ENCODE measurements around the gene MAPK10. TPM values are rescaled to one million over a fixed set of nuclear protein-coding genes. Genes with fewer than 3 reads are reported as not detected.
A peak's percentile ranks its signal among the peaks of the same experiment; 100 is the strongest.

MAPK10 gene
- total RNA-seq, 1 donor from 2014 or later, result 19.2 TPM

GRCh38 chr4:86035688-86036087 is 324.2 kb downstream of the MAPK10 start:
- H3K27ac Mint-ChIP-seq (ENCODE audit: unreplicated experiment), result no peak overlapping the region
- H3K4me1 Mint-ChIP-seq (ENCODE audit: unreplicated experiment), result peaks cover 63% of the 10 kb centered on the region

GRCh38 chr4:86034616-86035015 is 325.2 kb downstream of the MAPK10 start:
- no peak overlapping the region for H3K27ac Mint-ChIP-seq (ENCODE audit: unreplicated experiment)
- no peaks in the 10 kb centered on the region for H3K9me3 Mint-ChIP-seq (ENCODE audit: unreplicated experiment)

More at GRCh38 chr4:86035688-86036087, 324.2 kb downstream of the MAPK10 start:
- Mint-ChIP-seq H3K27me3 (ENCODE audit: unreplicated experiment) (no peaks in the 10 kb centered on the region), H3K9me3 (ENCODE audit: unreplicated experiment) (no peaks in the 10 kb centered on the region), H3K4me3 (ENCODE audit: unreplicated experiment) (no peak overlapping the region), H3K36me3 (ENCODE audit: unreplicated experiment) (peaks cover 4% of the 10 kb centered on the region)
- no peak for TF ChIP-seq CTCF (IDR thresholded peaks at IDR 0.05)
- no peak for DNase-seq (ENCODE audit: extremely low spot score, unreplicated experiment)

DNA sequence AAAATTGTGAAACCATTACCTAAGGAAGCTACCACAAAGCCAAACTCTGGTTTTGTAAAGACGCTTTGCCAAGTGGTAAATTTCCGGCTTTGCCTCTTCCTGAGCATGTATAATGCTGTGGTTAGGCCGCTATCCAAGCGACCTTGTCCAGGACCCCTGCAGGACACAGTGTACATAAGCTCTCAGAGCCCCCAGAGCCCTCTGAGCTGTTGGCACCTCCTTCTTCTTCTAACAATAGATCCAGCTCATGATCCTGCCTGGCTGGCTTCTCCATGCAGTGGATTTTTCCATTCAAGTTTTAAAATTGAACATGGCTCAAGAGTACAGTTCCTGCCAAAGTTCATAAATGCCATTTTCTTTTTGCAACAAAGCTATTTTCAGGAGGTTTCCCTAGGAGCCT is 326.7 kb downstream of the MAPK10 start:
- TF ChIP-seq CTCF (IDR thresholded peaks at IDR 0.05), result no peak
- peaks cover 63% of the 10 kb centered on the region for H3K4me1 Mint-ChIP-seq (ENCODE audit: unreplicated experiment)
- H3K9me3 Mint-ChIP-seq (ENCODE audit: unreplicated experiment), result no peaks in the 10 kb centered on the region
- no peak for DNase-seq (ENCODE audit: extremely low spot score, unreplicated experiment)
- H3K4me3 Mint-ChIP-seq (ENCODE audit: unreplicated experiment), result peak overlapping the region; percentile 19
- H3K27ac Mint-ChIP-seq (ENCODE audit: unreplicated experiment), result peak overlapping the region; percentile 96
- H3K36me3 Mint-ChIP-seq (ENCODE audit: unreplicated experiment), result no peaks in the 10 kb centered on the region
- H3K27me3 Mint-ChIP-seq (ENCODE audit: unreplicated experiment), result no peaks in the 10 kb centered on the region

More at GRCh38 chr4:86034616-86035015, 325.2 kb downstream of the MAPK10 start:
- no peaks in the 10 kb centered on the region for H3K36me3 Mint-ChIP-seq (ENCODE audit: unreplicated experiment)
- H3K4me3 Mint-ChIP-seq (ENCODE audit: unreplicated experiment), result no peak overlapping the region
- TF ChIP-seq CTCF (IDR thresholded peaks at IDR 0.05), result no peak
- H3K4me1 Mint-ChIP-seq (ENCODE audit: unreplicated experiment), result peaks cover 63% of the 10 kb centered on the region
- DNase-seq (ENCODE audit: extremely low spot score, unreplicated experiment), result no peak
- no peaks in the 10 kb centered on the region for H3K27me3 Mint-ChIP-seq (ENCODE audit: unreplicated experiment)

DNA sequence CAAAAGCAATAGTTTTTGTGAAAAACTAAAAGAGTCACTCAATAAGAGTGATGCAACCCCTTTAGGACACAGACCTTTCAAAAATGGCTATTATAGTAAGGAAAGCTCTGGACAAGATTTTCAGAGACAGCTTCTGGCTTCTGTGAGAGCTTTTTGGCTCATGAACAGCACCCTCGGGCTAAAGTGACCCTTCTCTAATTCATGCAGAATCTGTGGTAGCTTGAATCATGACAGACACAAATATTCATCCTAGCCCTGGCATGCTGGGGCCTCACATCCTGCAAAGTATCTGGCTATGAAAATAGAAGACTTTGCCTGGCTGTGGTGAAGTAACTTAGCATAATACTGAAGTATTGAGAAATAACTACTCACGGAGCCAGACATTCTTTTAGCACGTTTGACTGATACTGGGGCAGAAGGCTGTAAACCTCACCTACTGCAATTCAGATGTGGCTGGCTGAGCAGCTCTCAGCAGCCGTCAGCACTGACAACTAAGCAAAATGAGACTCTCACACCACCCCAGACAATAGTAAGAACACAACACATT is 327.3 kb downstream of the MAPK10 start:
- Mint-ChIP-seq H3K4me1 (ENCODE audit: unreplicated experiment) (peaks cover 58% of the 10 kb centered on the region), H3K4me3 (ENCODE audit: unreplicated experiment) (no peak overlapping the region)
- TF ChIP-seq CTCF (IDR thresholded peaks at IDR 0.05), result no peak

DNA sequence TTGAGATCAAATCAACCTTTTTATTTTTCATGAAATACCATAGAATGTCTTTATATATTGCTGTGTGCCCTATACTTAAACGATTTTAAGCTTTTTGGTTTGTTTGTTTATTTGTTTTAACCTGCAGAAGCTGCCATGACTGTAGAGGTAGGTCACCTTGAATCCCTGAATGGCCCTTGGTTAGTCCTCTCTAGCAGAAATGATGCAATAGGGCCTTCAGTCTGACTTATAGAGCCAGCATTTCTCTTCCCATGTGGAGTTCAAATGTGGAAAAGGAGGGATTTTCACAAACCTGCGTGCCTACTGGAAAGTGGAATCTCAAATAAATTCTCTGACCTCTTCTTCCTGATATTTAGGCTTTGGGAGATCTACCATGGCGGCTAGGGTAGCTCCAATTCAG is 327.9 kb downstream of the MAPK10 start:
- Mint-ChIP-seq H3K4me1 (ENCODE audit: unreplicated experiment) (peaks cover 52% of the 10 kb centered on the region), H3K27ac (ENCODE audit: unreplicated experiment) (peak overlapping the region; percentile 96), H3K9me3 (ENCODE audit: unreplicated experiment) (no peaks in the 10 kb centered on the region), H3K36me3 (ENCODE audit: unreplicated experiment) (peaks cover 7% of the 10 kb centered on the region), H3K4me3 (ENCODE audit: unreplicated experiment) (no peak overlapping the region), H3K27me3 (ENCODE audit: unreplicated experiment) (no peaks in the 10 kb centered on the region)
- no peak for TF ChIP-seq CTCF (IDR thresholded peaks at IDR 0.05)
- DNase-seq (ENCODE audit: extremely low spot score, unreplicated experiment), result no peak

More for the DNA sequence above, 327.3 kb downstream of the MAPK10 start:
- DNase-seq (ENCODE audit: extremely low spot score, unreplicated experiment), result peak; percentile 84
- Mint-ChIP-seq H3K27me3 (ENCODE audit: unreplicated experiment) (no peaks in the 10 kb centered on the region), H3K36me3 (ENCODE audit: unreplicated experiment) (peaks cover 6% of the 10 kb centered on the region), H3K9me3 (ENCODE audit: unreplicated experiment) (no peaks in the 10 kb centered on the region), H3K27ac (ENCODE audit: unreplicated experiment) (peak overlapping the region; percentile 96)

Measured in osteocyte (in vitro differentiated cells).